Measurements from ENCODE around the gene PLEK. TPM values are rescaled to one million over a fixed set of nuclear protein-coding genes. Genes with fewer than 3 reads are reported as not detected.
"Not testable (repeated sequence)": the region's sequence is repeated elsewhere in the genome, so short reads cannot be mapped to it uniquely, and the experiment has no call there.

PLEK gene
- polyA plus RNA-seq, 3 donors from 2014 or later: 494 to 692 (median 535) TPM

- Mint-ChIP-seq H3K9me3 (no peaks in the 10 kb centered on the region), H3K27me3 (ENCODE audit: low read depth in 3 of 3) (peaks cover 0 to 3% (median 0%) of the 10 kb centered on the region in 3 donors), H3K36me3 (no peaks in the 10 kb centered on the region), H3K4me1 (peaks cover 24 to 48% of the 10 kb centered on the region in 2 donors), H3K4me3 (no peak overlapping the region), H3K27ac (no peak overlapping the region)
- no peak for DNase-seq
Measured at GRCh38 chr2:68431316-68431972, 66.4 kb downstream of the PLEK start.

GRCh38 chr2:68432696-68433658 lies 67.9 kb downstream of the PLEK start:
- Mint-ChIP-seq H3K4me3 (no peak overlapping the region), H3K27ac (peak overlapping the region in 3 of 6 donors; percentile 8 to 55 (median 52)), H3K4me1 (peaks cover 25 to 34% of the 10 kb centered on the region in 2 donors), H3K27me3 (ENCODE audit: low read depth in 3 of 3) (peaks cover 0 to 1% (median 0%) of the 10 kb centered on the region in 3 donors), H3K9me3 (no peaks in the 10 kb centered on the region), H3K36me3 (no peaks in the 10 kb centered on the region)
- DNase-seq: no peak

- peaks cover 43 to 44% of the 10 kb centered on the region in 2 donors for H3K4me1 Mint-ChIP-seq
- H3K36me3 Mint-ChIP-seq: no peaks in the 10 kb centered on the region
- H3K27ac Mint-ChIP-seq: peak overlapping the region in 1 of 6 donors; percentile 51
- no peak for DNase-seq
- H3K4me3 Mint-ChIP-seq: no peak overlapping the region
- H3K27me3 Mint-ChIP-seq (ENCODE audit: low read depth in 3 of 3): peaks cover 0 to 2% (median 1%) of the 10 kb centered on the region in 3 donors
- H3K9me3 Mint-ChIP-seq: no peaks in the 10 kb centered on the region
Measured at GRCh38 chr2:68434981-68435380, 69.9 kb downstream of the PLEK start.

- H3K36me3 Mint-ChIP-seq: no peaks in the 10 kb centered on the region
- H3K4me1 Mint-ChIP-seq: peaks cover 48 to 50% of the 10 kb centered on the region in 2 donors
- DNase-seq: no peak
- peak overlapping the region in 1 of 6 donors; percentile 8 for H3K27ac Mint-ChIP-seq
- H3K27me3 Mint-ChIP-seq (ENCODE audit: low read depth in 3 of 3): peaks cover 0 to 3% (median 2%) of the 10 kb centered on the region in 3 donors
- no peaks in the 10 kb centered on the region for H3K9me3 Mint-ChIP-seq
- no peak overlapping the region for H3K4me3 Mint-ChIP-seq
Measured at GRCh38 chr2:68435615-68436014, 70.5 kb downstream of the PLEK start.

DNA sequence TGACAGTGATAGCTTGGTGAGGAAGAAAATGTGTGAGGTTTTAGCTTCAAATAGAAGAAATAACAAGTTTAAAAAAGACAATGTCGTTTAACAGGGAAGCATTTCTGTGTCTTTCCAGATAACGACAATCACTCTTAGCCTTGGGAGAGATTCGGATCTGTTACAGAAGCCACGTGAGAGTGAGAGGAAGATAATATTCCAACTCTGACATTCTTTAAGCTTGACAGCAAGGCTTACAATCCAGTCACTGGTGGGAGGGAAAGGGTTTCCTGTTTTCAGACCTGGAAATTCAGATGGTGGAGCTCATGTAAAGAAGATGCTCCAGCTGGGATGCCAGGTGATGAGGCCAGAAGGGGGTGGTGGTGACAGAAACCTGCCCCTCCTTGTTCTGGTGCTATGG lies 71.2 kb downstream of the PLEK start:
- no peaks in the 10 kb centered on the region for H3K36me3 Mint-ChIP-seq
- peaks cover 55 to 57% of the 10 kb centered on the region in 2 donors for H3K4me1 Mint-ChIP-seq
- no peaks in the 10 kb centered on the region for H3K9me3 Mint-ChIP-seq
- no peak overlapping the region for H3K4me3 Mint-ChIP-seq
- peak overlapping the region in 4 of 6 donors; percentile 8 to 72 (median 36) for H3K27ac Mint-ChIP-seq
- H3K27me3 Mint-ChIP-seq (ENCODE audit: low read depth in 3 of 3): peaks cover 2 to 8% (median 7%) of the 10 kb centered on the region in 3 donors
- DNase-seq: no peak

DNA sequence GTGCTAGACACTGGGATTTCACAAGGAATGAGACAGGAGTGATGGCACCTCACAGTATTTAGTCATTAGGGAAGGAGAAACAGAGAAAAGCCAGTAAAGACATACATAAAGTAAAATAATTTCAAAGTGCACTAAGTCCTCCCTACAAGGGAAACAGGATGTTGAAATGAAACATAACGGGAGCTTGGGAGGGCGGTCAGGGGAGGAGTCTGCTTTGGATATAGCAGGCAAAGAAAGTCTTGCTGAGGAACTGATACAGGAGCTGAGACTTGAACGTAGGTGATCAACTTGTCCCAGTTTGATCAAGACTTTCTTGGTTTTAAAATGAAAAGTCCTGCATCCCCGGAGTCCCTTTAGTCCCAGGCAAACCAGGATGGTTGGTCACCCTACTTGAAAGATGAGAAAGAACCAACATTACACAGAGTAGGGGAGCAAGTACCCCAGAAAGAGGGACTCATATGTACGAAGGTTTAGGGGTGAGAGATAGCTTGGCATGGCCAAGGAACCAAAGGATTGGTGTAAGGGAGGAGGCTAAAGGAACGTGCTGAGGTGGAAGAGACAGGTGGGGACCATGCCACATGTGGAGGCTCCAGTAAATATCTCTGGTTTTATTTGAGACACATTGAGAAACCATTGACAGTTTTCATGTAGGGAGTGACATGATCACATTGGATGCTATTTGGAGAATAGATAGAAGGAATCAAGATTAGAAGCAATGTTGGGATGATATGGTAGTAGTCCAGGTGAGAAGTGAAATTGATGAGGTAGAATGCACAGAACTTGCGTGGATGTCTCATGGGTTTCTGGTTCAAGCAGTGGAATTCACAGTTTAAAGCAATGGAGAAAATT lies 73.6 kb downstream of the PLEK start:
- Mint-ChIP-seq H3K36me3 (no peaks in the 10 kb centered on the region), H3K27me3 (ENCODE audit: low read depth in 3 of 3) (peaks cover 2 to 10% (median 7%) of the 10 kb centered on the region in 3 donors), H3K4me3 (peak overlapping the region in 2 of 5 donors; percentile 16 to 27), H3K4me1 (peaks cover 47 to 56% of the 10 kb centered on the region in 2 donors), H3K9me3 (no peaks in the 10 kb centered on the region), H3K27ac (peak overlapping the region; percentile 51 to 95 (median 78))
- no peak for DNase-seq

DNA sequence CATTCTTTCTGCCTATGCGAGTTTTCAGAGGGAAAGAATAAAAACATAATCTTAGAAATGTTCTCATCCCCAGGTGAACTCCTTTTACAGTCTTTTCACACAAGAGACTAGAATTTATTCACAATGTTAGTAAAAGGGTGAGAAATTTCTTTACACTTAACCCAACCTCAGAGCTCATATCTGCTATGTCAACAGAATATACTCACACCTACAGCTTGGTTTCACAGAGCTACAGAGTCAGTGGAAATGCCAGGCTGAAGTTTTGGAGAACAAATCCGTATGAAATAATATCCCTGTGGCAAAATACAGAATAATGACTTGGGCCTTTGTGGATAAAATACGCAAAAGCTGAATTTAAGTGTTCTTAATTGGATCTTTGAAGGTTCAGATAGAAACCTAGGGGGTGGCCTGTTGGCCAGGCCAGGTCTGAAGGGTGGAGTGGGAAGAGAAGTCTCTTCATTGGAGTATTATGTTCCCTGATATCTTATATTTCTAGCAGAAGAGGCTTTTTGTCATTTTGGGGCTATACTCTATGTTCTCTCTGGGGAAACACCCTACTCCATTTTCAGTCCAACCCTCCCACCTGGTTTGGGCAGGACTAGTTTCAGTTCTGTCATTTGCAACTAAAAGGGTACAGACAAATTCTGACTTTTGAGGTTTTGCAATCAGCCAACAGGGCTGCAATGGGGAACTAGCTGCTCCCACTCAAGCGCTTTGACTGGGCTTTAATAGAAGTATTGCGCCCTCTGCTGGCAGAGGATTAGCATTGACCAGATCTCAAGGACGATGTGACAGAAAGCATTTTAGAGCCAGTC lies 76.3 kb downstream of the PLEK start:
- peak overlapping the region; percentile 95 to 97 (median 96) for H3K27ac Mint-ChIP-seq
- H3K27me3 Mint-ChIP-seq (ENCODE audit: low read depth in 3 of 3): peaks cover 2 to 10% (median 7%) of the 10 kb centered on the region in 3 donors
- peak; percentile 85 to 89 (median 85) for DNase-seq
- no peaks in the 10 kb centered on the region for H3K9me3 Mint-ChIP-seq
- peak overlapping the region; percentile 74 to 87 (median 78) for H3K4me3 Mint-ChIP-seq
- peaks cover 39 to 41% of the 10 kb centered on the region in 2 donors for H3K4me1 Mint-ChIP-seq
- H3K36me3 Mint-ChIP-seq: no peaks in the 10 kb centered on the region

DNA sequence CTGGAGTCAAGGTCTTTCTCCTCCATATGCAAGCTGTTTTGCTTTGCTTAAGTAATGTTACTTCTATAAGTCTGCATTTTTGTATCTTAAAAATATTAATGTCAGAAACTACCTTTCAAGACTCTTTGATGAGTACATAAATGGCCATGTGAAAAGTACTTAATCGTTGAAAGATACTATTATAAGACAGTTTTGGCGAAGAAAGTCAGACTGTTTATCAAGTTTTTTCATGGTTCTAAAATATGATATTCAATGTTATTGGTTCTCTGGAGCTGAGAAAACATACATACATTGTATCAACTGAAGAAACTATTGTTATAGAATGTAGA lies 76.9 kb downstream of the PLEK start:
- no peaks in the 10 kb centered on the region for H3K36me3 Mint-ChIP-seq
- H3K9me3 Mint-ChIP-seq: peaks cover 0 to under 1% (median 0%) of the 10 kb centered on the region in 6 donors
- H3K4me1 Mint-ChIP-seq: peaks cover 38 to 40% of the 10 kb centered on the region in 2 donors
- H3K4me3 Mint-ChIP-seq: no peak overlapping the region
- peaks cover 2 to 10% (median 7%) of the 10 kb centered on the region in 3 donors for H3K27me3 Mint-ChIP-seq (ENCODE audit: low read depth in 3 of 3)
- peak overlapping the region in 5 of 6 donors; percentile 95 to 97 (median 96) for H3K27ac Mint-ChIP-seq
- no peak for DNase-seq

- H3K36me3 Mint-ChIP-seq; H3K27ac Mint-ChIP-seq; H3K4me3 Mint-ChIP-seq; DNase-seq; H3K27me3 Mint-ChIP-seq (ENCODE audit: low read depth in 3 of 3); H3K4me1 Mint-ChIP-seq: not testable (repeated sequence)
- H3K9me3 Mint-ChIP-seq: peaks cover 0 to 10% (median 7%) of the 10 kb centered on the region in 6 donors
Measured at GRCh38 chr2:68446425-68446824, 81.3 kb downstream of the PLEK start.

Other genes starting within 250 kb of the PLEK start
- gene PNO1, start 207.4 kb upstream of the PLEK start, polyA plus RNA-seq: 10 to 100 TPM; 14.8 to 15.5 (median 14.8) TPM
- gene PPP3R1, start 112.8 kb upstream of the PLEK start, polyA plus RNA-seq: 1 to 10 TPM; 7.1 to 7.4 (median 7.1) TPM
- gene CNRIP1, start 45.3 kb upstream of the PLEK start, polyA plus RNA-seq: not detected
- under 1 TPM in 2 of 3 donors, not detected in 1; 0.28 to 0.39 TPM for gene FBXO48, start 102.0 kb downstream of the PLEK start, polyA plus RNA-seq
- under 1 TPM in 2 of 3 donors, not detected in 1; 0.74 to 0.97 TPM for gene APLF, start 102.3 kb downstream of the PLEK start, polyA plus RNA-seq